B cell (primary cell): ENCODE measurements around the gene PYDC1. TPM values are rescaled to one million over a fixed set of nuclear protein-coding genes. Genes with fewer than 3 reads are reported as not detected.

Experiments
- ATAC-seq: fragments of 200-7000 bp; cut with Tn5 transposase; one replicate; pipeline ENCODE4 v1.10.0; 2021; ENCODE audit warnings: low read depth, mild to moderate bottlenecking, moderate number of reproducible peaks, moderate library complexity
- CTCF ChIA-PET: fragments of 350-600 bp; sonication (Branson Sonifier 250); formaldehyde crosslinking; loops from one replicate; lab custom pipeline; 2021; ENCODE audit warnings: antibody characterized with exemption, inconsistent platforms; lab: Charles Lee
- POLR2A ChIA-PET: fragments of 350-600 bp; sonication (Branson Sonifier 250); formaldehyde crosslinking; loops from one replicate; lab custom pipeline; 2021; ENCODE audit warnings: antibody characterized with exemption; lab: Charles Lee
- DNase-seq: peaks from one replicate; pipeline ENCODE4 v3.0.0; 2013
- H2AFZ ChIP-seq: 2 replicates; pipeline ENCODE4 v1.6.1; 2012; ENCODE audit warnings: mild to moderate bottlenecking, low read depth, low read length; ENCODE audit not compliant: insufficient read depth, poor library complexity, severe bottlenecking
- H3K27ac ChIP-seq, 2 donors: 1 replicate in 1 of 2; 2 replicates in 1 of 2; pipeline ENCODE4 v1.5.1; 2012 to 2013; ENCODE audit warnings: low read length in 2 of 2, mild to moderate bottlenecking in 2 of 2, moderate library complexity in 1 of 2
- H3K27me3 ChIP-seq, 4 experiments: fragments of 200-600 bp in 1 of 4; sonication (generic) in 1 of 4; replicated peaks in 1 of 4; 1 replicate in 2 of 4; 2 replicates in 2 of 4; pipeline versions ENCODE4 v1.6.1 to v1.7.0; 2013 to 2016; ENCODE audit warnings: low read length in 3 of 4, mild to moderate bottlenecking in 2 of 4, mixed read lengths in 1 of 4, moderate library complexity in 1 of 4; ENCODE audit not compliant: insufficient read depth in 4 of 4, control insufficient read depth in 3 of 4; ENCODE audit errors: control extremely low read depth in 1 of 4
- H3K36me3 ChIP-seq, 2 experiments: replicated peaks in 1 of 2; 1 replicate in 1 of 2; 2 replicates in 1 of 2; pipeline versions ENCODE4 v1.6.1 to v1.7.1; 2013; ENCODE audit warnings: low read length in 1 of 2; ENCODE audit not compliant: insufficient read depth in 2 of 2, control insufficient read depth in 1 of 2; ENCODE audit errors: control extremely low read depth in 1 of 2, extremely low read depth in 1 of 2
- H3K4me1 ChIP-seq, 2 donors: fragments of 200-600 bp in 1 of 2; sonication (generic) in 1 of 2; 1 replicate in 1 of 2; 2 replicates in 1 of 2; pipeline versions ENCODE4 v1.5.1 to v1.6.1; 2013 to 2017; ENCODE audit warnings: low read length in 2 of 2; ENCODE audit not compliant: control insufficient read depth in 2 of 2, insufficient read depth in 2 of 2
- H3K4me2 ChIP-seq: replicated peaks from 2 replicates; pipeline ENCODE3; 2012; ENCODE audit warnings: mild to moderate bottlenecking, low read depth, low read length; ENCODE audit not compliant: poor library complexity, severe bottlenecking
- H3K4me3 ChIP-seq, 5 experiments: fragments of 200-600 bp in 1 of 5; sonication (generic) in 1 of 5; 1 replicate in 3 of 5; 2 replicates in 2 of 5; pipeline versions ENCODE4 v1.5.1 to v1.7.0; 2011 to 2016; ENCODE audit warnings: low read length in 4 of 5, mild to moderate bottlenecking in 4 of 5, low read depth in 2 of 5, control low read depth in 1 of 5, moderate library complexity in 1 of 5; ENCODE audit not compliant: insufficient read depth in 1 of 5; ENCODE audit errors: control extremely low read depth in 1 of 5, extremely low read depth in 1 of 5
- H3K79me2 ChIP-seq: fragments of 200-600 bp; sonication (generic); one replicate; pipeline ENCODE4 v1.6.0; 2016; ENCODE audit warnings: low read length; ENCODE audit not compliant: control insufficient read depth, insufficient read depth
- H3K9ac ChIP-seq: fragments of 200-600 bp; sonication (generic); 2 replicates; pipeline ENCODE4 v1.6.1; 2017; ENCODE audit warnings: mild to moderate bottlenecking, low read length, moderate library complexity
- H3K9me3 ChIP-seq, 3 donors: one replicate each; pipeline versions ENCODE4 v1.6.1 to v1.7.1; 2013; ENCODE audit warnings: low read length in 2 of 3; ENCODE audit not compliant: control insufficient read depth in 2 of 3, insufficient read depth in 1 of 3; ENCODE audit errors: control extremely low read depth in 1 of 3
- H4K20me1 ChIP-seq: 2 replicates; pipeline ENCODE4 v1.6.0; 2012; ENCODE audit warnings: mild to moderate bottlenecking, low read length; ENCODE audit not compliant: insufficient read depth, control insufficient read depth, poor library complexity, severe bottlenecking
- H3K27ac Mint-ChIP-seq: one replicate; pipeline ENCODE4 v1.8.0; 2021; ENCODE audit warnings: mixed read lengths
- H3K27me3 Mint-ChIP-seq: one replicate; pipeline ENCODE4 v1.8.0; 2021; ENCODE audit warnings: mixed read lengths
- H3K4me1 Mint-ChIP-seq: one replicate; pipeline ENCODE4 v1.8.0; 2021; ENCODE audit warnings: mixed read lengths
- H3K4me3 Mint-ChIP-seq: one replicate; pipeline ENCODE4 v1.8.0; 2021; ENCODE audit warnings: mixed read lengths
- H3K9me3 Mint-ChIP-seq: one replicate; pipeline ENCODE4 v1.8.0; 2022; ENCODE audit warnings: mixed read lengths; ENCODE audit not compliant: insufficient read depth
- EZH2 ChIP-seq: IDR thresholded peaks from 2 replicates; pipeline ENCODE4 v1.6.1; 2012; ENCODE audit warnings: borderline replicate concordance, low read depth, mild to moderate bottlenecking, moderate library complexity, low read length; ENCODE audit not compliant: insufficient read depth, poor library complexity, severe bottlenecking
- WGBS: methylation state at CpG from one replicate; pipeline ENCODE4 v1.1.5; 2013; ENCODE audit warnings: missing lambda C conversion rate; ENCODE audit not compliant: insufficient coverage; 5-methylcytosine and 5-hydroxymethylcytosine counted together
- intact Hi-C: fragments of 100-400 bp; cut with micrococcal nuclease; formaldehyde crosslinking; loops from one replicate; pipeline ENCODE4 v1.10.0; 2022
- polyA plus RNA-seq: library from polyadenylated mRNA; depleted of rRNA; stranded (reverse); fragments of >200 nt; gene quantifications from 2 replicates; pipeline ENCODE4 v1.2.3, GENCODE V29; 2012
- total RNA-seq, 2 donors: library from RNA; stranded (reverse); fragments of 120-200 nt in 1 of 2; gene quantifications; 1 replicate in 1 of 2; 2 replicates in 1 of 2; pipeline versions ENCODE4 v1.2.3 to v1.2.4, GENCODE V29; 2013 to 2022
- TF ChIP-seq, protein P1 (sequence below): fragments of 200-600 bp; IDR thresholded peaks from one replicate; pipeline ENCODE4 v1.8.0; 2022; ENCODE audit warnings: antibody characterized with exemption, mild to moderate bottlenecking

The PYDC1 gene
- total and polyA plus RNA-seq, 2 donors (not counting 1 experiment from before 2014, with no cell fraction given) = not detected

DNA sequence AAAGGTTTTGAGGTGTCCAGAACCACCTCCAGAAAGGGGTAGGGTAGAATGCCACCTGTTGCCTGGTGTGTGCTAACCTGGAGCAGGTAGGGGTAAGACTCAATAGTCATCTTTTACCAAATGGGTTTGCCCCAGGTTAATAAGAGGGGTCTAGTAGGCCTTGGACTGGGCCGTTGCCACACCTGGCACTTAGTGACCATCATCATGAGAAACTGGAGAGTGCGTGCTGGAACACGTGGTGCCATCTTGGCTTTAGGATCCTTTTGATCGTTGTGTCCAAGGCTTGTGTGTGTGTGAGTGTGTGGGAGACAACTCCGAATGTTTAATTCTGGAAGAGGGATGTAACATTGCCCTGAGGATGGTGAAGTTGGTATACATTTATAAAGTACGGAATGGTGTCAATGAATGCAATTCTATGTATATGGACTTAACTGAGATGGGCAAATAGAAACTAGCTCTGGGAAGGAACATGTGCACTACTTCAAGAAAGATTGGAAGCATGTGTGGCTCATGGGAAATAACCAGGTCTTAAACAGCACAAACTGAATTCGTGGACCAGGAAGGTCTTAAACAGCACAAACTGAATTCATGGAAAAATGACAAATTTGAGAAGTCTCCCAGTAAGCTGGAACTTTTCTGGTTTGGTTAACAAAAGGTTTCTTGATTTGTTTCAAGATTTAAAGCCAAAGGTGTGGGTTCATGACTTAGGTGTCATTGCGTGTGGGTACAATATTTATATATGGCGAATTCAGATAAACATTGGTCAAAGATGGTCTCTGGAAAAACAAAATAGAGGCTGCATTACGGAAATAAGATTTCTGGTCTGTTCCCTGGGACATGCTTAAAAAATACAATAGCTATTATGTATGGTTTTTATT lies 29.8 kb downstream of the PYDC1 start:
- Histone ChIP-seq H3K4me3 (no peak overlapping the region), H3K4me2 (no peak overlapping the region), H3K4me1 (peaks cover 8 to 18% of the 10 kb centered on the region in 2 donors), H4K20me1 (peaks cover 99% of the 10 kb centered on the region), H3K27me3 (no peaks in the 10 kb centered on the region), H3K9me3 (no peaks in the 10 kb centered on the region), H3K36me3 (peaks cover 13 to 98% of the 10 kb centered on the region in 2 experiments), H3K79me2 (peaks cover 65% of the 10 kb centered on the region), H3K27ac (no peak overlapping the region), H2AFZ (no peak overlapping the region), H3K9ac (no peak overlapping the region)
- no peaks in the 10 kb centered on the region for H3K27me3 Mint-ChIP-seq
- WGBS = 92% methylated on average over 9 of the region's 10 CpGs
- no peak overlapping the region for H3K4me3 Mint-ChIP-seq
- H3K9me3 Mint-ChIP-seq = no peaks in the 10 kb centered on the region
- no peak overlapping the region for H3K27ac Mint-ChIP-seq
- ATAC-seq = no peak
- CTCF ChIA-PET = interaction anchor here (1.0 kb wide), 2 partner anchors 15 to 195 kb away, joined by 3 read pairs; partner anchors contain the start of gene PYCARD
- intact Hi-C loops = loop anchor here (10.0 kb wide), 2 partner anchors 82 to 688 kb away; partner anchors contain the start of genes BCKDK and ZNF267
- TF ChIP-seq, protein P1, sequence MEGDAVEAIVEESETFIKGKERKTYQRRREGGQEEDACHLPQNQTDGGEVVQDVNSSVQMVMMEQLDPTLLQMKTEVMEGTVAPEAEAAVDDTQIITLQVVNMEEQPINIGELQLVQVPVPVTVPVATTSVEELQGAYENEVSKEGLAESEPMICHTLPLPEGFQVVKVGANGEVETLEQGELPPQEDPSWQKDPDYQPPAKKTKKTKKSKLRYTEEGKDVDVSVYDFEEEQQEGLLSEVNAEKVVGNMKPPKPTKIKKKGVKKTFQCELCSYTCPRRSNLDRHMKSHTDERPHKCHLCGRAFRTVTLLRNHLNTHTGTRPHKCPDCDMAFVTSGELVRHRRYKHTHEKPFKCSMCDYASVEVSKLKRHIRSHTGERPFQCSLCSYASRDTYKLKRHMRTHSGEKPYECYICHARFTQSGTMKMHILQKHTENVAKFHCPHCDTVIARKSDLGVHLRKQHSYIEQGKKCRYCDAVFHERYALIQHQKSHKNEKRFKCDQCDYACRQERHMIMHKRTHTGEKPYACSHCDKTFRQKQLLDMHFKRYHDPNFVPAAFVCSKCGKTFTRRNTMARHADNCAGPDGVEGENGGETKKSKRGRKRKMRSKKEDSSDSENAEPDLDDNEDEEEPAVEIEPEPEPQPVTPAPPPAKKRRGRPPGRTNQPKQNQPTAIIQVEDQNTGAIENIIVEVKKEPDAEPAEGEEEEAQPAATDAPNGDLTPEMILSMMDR = no peak
- POLR2A ChIA-PET = interaction anchor here (0.6 to 1.4 kb wide), 2 partner anchors 10 to 83 kb away, joined by 3 to 5 read pairs; no protein-coding TSS in a partner anchor
- H3K4me1 Mint-ChIP-seq = peaks cover 54% of the 10 kb centered on the region
- DNase-seq = no peak

DNA sequence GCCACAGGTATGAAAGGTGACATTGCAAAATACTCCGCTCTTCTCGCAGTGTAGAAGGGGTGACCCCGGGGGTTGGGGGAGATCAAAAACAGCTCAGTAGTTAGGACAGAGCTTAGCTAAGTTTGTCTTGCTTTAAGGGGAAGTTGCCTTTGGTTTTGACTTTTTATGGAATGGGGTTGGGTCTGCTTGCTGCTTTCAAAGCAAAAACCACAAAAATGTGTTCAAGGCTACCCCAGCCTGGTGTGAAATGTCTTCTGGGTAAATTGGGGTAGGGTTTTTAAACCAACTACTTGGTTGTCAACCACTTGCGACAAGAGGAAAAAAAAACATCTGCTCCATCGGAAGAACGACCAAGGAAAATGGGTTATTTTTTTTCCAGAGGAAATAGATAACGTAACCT lies 30.8 kb downstream of the PYDC1 start:
- Histone ChIP-seq H3K4me2 (no peak overlapping the region), H3K4me3 (no peak overlapping the region), H3K27me3 (no peaks in the 10 kb centered on the region), H2AFZ (no peak overlapping the region), H3K9me3 (no peaks in the 10 kb centered on the region), H3K9ac (no peak overlapping the region), H3K36me3 (peaks cover 13 to 89% of the 10 kb centered on the region in 2 experiments), H3K4me1 (peaks cover 18 to 28% of the 10 kb centered on the region in 2 donors), H4K20me1 (peaks cover 99% of the 10 kb centered on the region), H3K27ac (no peak overlapping the region), H3K79me2 (peaks cover 75% of the 10 kb centered on the region)
- ATAC-seq (no peak), DNase-seq (no peak)
- peaks cover 56% of the 10 kb centered on the region for H3K4me1 Mint-ChIP-seq
- H3K27ac Mint-ChIP-seq = no peak overlapping the region
- TF ChIP-seq EZH2 = no peak
- TF ChIP-seq, protein P1 = no peak
- no peaks in the 10 kb centered on the region for H3K9me3 Mint-ChIP-seq
- intact Hi-C loops = loop anchor here (10.0 kb wide), 2 partner anchors 81 to 689 kb away; partner anchors contain the start of genes BCKDK and ZNF267
- H3K4me3 Mint-ChIP-seq = no peak overlapping the region
- WGBS = 94% methylated on average over 3 of the region's 7 CpGs
- H3K27me3 Mint-ChIP-seq = no peaks in the 10 kb centered on the region
- CTCF ChIA-PET = interaction anchor here (0.5 to 1.0 kb wide), 2 partner anchors 28 to 58 kb away, joined by 3 read pairs; no protein-coding TSS in a partner anchor
- POLR2A ChIA-PET = no interaction called here
